Spinal cord (tissue), 10 donors: ENCODE measurements around the gene TIFAB. TPM values are rescaled to one million over a fixed set of nuclear protein-coding genes. Genes with fewer than 3 reads are reported as not detected.
A peak's percentile ranks its signal among the peaks of the same experiment; 100 is the strongest.

Experiments
- DNase-seq, 6 donors: peaks; one replicate each; pipeline versions ENCODE4 v3.0.0 to v3.0.0-alpha.2; 2013 to 2015; ENCODE audit warnings: low spot score in 6 of 6, low read depth in 4 of 6
- H3K27ac ChIP-seq: one replicate; pipeline ENCODE4 v1.5.1; 2013; ENCODE audit warnings: low read depth, low read length, control low read depth
- H3K27me3 ChIP-seq: one replicate; pipeline ENCODE4 v1.6.1; 2013; ENCODE audit warnings: low read length; ENCODE audit not compliant: control insufficient read depth, insufficient read depth
- H3K36me3 ChIP-seq: one replicate; pipeline ENCODE4 v1.6.1; 2013; ENCODE audit warnings: low read length; ENCODE audit not compliant: control insufficient read depth, insufficient read depth
- H3K4me1 ChIP-seq: one replicate; pipeline ENCODE4 v1.6.1; 2013; ENCODE audit warnings: low read length; ENCODE audit not compliant: control insufficient read depth, insufficient read depth
- H3K4me3 ChIP-seq: one replicate; pipeline ENCODE4 v1.5.1; 2013; ENCODE audit warnings: low read depth, low read length, control low read depth
- H3K9me3 ChIP-seq: one replicate; pipeline ENCODE4 v1.6.1; 2013; ENCODE audit warnings: low read length; ENCODE audit not compliant: control insufficient read depth, insufficient read depth
- WGBS: methylation state at CpG from one replicate; pipeline ENCODE4 v1.1.5; 2013; ENCODE audit warnings: missing lambda C conversion rate; ENCODE audit not compliant: insufficient coverage; 5-methylcytosine and 5-hydroxymethylcytosine counted together
- polyA plus RNA-seq, 2 donors: library from polyadenylated mRNA; unstranded; fragments of 120-200 nt; gene quantifications; one replicate each; pipeline ENCODE4 v1.2.1, GENCODE V29; 2013; ENCODE audit not compliant: insufficient read length in 2 of 2
- total RNA-seq, 2 donors: library from RNA; depleted of rRNA in 1 of 2; stranded (reverse); fragments of 120-200 nt in 1 of 2; fragments of >200 nt in 1 of 2; gene quantifications; one replicate each; pipeline versions ENCODE4 v1.2.3 to v1.2.4, GENCODE V29; 2013 to 2014
- donor health status: healthy.

Gene TIFAB
- total and polyA plus RNA-seq, 4 donors, result 0.06 to 0.10 TPM; not detected in 2

GRCh38 chr5:135482381-135482933, 30.3 kb upstream of the TIFAB start:
- Histone ChIP-seq H3K36me3 (no peaks in the 10 kb centered on the region), H3K4me1 (peaks cover 21% of the 10 kb centered on the region), H3K27me3 (peaks cover 50% of the 10 kb centered on the region), H3K9me3 (no peaks in the 10 kb centered on the region), H3K4me3 (no peak overlapping the region), H3K27ac (no peak overlapping the region)
- DNase-seq, result peak in 1 of 6 donors; percentile 21
- WGBS, result 49% methylated on average over 7 of the region's 9 CpGs

- Histone ChIP-seq H3K27me3 (peaks cover 49% of the 10 kb centered on the region), H3K4me3 (no peak overlapping the region), H3K27ac (no peak overlapping the region), H3K4me1 (peaks cover 19% of the 10 kb centered on the region), H3K36me3 (no peaks in the 10 kb centered on the region), H3K9me3 (no peaks in the 10 kb centered on the region)
- DNase-seq, result no peak
- WGBS, result 99% methylated on average over 4 of the region's 4 CpGs
These were observed 29.8 kb upstream of the TIFAB start for GRCh38 chr5:135481909-135482311.

- no peak overlapping the region for H3K4me3 ChIP-seq
- WGBS, result 80% methylated on average over 5 of the region's 5 CpGs
- H3K36me3 ChIP-seq, result no peaks in the 10 kb centered on the region
- no peak overlapping the region for H3K27ac ChIP-seq
- DNase-seq, result no peak
- no peaks in the 10 kb centered on the region for H3K9me3 ChIP-seq
- H3K4me1 ChIP-seq, result peaks cover 19% of the 10 kb centered on the region
- H3K27me3 ChIP-seq, result peaks cover 49% of the 10 kb centered on the region
These were observed 29.2 kb upstream of the TIFAB start for GRCh38 chr5:135481387-135481786.

DNA sequence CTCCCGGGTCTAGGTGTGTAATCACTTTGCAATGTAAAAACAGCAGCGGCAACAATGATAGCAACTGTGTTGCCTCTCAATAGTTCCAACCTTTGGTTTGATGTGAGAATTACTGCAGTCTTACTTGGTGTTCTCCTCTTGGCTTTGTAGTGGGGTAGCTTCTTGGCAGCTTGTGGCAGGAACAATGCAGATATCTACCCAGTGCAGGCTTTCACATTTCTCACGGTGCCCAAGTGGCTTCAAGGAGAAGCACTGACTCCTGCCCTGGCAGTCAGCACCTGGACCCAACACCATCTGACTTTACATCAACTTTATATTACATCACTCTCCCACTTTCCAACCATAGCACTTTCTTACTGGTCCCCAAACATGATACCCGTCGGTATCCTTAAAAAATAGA, 28.4 kb upstream of the TIFAB start:
- WGBS, result 90% methylated on average over 3 of the region's 5 CpGs
- Histone ChIP-seq H3K36me3 (no peaks in the 10 kb centered on the region), H3K4me1 (peaks cover 19% of the 10 kb centered on the region), H3K27ac (no peak overlapping the region), H3K27me3 (peaks cover 47% of the 10 kb centered on the region), H3K9me3 (no peaks in the 10 kb centered on the region), H3K4me3 (no peak overlapping the region)
- no peak for DNase-seq

DNA sequence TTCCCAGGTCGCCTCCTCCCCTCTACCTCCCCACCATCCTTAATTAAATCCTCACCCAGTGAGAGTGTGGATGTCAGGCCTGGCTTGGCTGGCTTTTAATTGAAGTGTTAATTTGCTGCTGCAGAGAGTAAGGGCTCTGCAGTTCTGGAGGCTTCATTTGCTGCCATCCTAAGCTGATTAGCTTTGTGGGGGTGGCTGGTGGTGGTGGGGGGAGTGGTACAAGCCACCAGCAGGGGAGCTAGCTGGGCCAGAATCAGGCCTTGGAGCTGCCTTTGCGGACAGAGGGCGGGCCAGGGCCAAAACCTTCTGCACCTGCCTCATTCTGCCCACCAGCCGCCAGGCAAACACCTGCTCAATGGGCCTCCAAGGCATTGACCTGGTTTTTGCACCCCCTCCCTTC, 26.8 kb upstream of the TIFAB start:
- DNase-seq, result peak in 1 of 6 donors; percentile 8
- peaks cover 52% of the 10 kb centered on the region for H3K27me3 ChIP-seq
- H3K36me3 ChIP-seq, result no peaks in the 10 kb centered on the region
- H3K4me3 ChIP-seq, result no peak overlapping the region
- no peak overlapping the region for H3K27ac ChIP-seq
- H3K9me3 ChIP-seq, result no peaks in the 10 kb centered on the region
- WGBS, result 58% methylated on average over 3 of the region's 4 CpGs
- H3K4me1 ChIP-seq, result peaks cover 13% of the 10 kb centered on the region

DNA sequence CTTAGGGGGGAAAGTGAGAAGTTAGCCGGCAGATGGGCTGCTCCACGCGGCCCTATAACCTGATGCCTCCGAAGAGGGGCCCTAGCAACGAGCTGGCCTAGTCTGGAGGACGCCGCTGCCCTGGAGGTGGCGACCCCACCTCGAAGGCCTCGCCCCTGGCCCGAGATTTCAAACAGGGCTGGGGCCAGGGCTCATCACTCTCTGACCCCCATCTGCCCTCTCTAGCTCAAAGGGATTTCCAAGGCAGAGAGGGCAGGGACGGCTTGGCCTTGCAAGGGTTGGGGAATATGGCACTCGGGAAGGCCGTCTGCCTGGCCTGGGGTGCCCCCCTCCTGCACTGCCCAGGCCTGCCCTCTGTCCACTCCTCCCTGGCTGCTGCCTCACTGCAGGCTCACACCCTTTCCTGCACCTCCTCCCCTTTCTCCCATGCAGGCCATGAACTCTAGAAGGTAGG, 25.5 kb upstream of the TIFAB start:
- WGBS, result 37% methylated on average over 12 of the region's 14 CpGs
- no peak for DNase-seq
- Histone ChIP-seq H3K4me1 (peaks cover 8% of the 10 kb centered on the region), H3K9me3 (no peaks in the 10 kb centered on the region), H3K4me3 (no peak overlapping the region), H3K27me3 (peaks cover 64% of the 10 kb centered on the region), H3K27ac (no peak overlapping the region), H3K36me3 (no peaks in the 10 kb centered on the region)

DNA sequence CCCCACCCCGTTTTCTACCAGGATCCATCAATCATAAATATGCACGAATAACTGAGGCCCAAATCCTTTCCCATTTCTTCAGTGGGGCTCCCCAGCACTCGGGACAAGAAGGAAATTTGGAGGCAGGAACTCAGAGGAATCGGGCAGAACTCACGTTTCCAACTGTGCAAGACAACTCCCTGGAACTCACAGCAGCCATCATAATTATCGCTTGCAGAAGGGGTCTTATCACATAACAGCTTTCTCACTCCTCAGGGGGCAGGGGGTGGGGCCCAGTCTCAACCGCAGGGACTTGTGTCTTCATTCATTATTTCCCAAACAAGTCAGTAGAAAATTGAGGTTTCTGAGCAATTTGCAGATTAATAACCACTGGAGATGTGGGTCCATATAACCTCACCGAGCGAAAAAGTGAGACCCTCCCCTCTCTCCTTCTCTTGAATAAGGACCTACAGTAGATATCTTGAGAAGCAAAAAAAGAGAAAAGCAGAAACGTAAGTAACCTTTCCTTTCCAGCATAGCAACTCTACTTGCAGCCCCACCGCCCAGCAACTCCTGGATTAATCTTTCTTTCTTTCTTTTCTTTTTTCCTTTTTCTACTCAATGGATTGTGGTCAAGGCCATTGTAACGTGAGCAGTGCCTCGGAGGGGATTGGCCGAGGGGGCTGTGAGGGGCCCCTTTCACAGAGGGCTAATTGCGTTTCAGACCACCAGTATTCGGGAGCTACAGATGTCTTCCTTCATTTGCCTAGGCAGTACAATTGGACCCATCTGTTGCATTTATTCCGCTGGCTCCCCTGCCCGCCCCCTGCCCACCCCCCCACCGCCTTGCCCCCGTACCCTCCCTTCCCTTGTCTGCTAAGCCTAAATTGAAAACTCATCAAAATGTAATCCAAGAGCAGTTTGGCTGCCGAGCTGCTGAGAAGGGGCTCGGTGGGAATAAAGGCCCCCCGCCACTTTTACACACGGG, 24.7 kb upstream of the TIFAB start:
- H3K4me3 ChIP-seq, result no peak overlapping the region
- WGBS, result 28% methylated on average over 10 of the region's 24 CpGs
- H3K36me3 ChIP-seq, result no peaks in the 10 kb centered on the region
- H3K27me3 ChIP-seq, result peaks cover 66% of the 10 kb centered on the region
- no peak overlapping the region for H3K27ac ChIP-seq
- H3K9me3 ChIP-seq, result no peaks in the 10 kb centered on the region
- peaks cover 4% of the 10 kb centered on the region for H3K4me1 ChIP-seq
- peak in 2 of 6 donors; percentile 11 to 56 for DNase-seq

GRCh38 chr5:135473956-135474670, 22.0 kb upstream of the TIFAB start:
- Histone ChIP-seq H3K27me3 (peaks cover 59% of the 10 kb centered on the region), H3K36me3 (no peaks in the 10 kb centered on the region), H3K4me1 (peaks cover 4% of the 10 kb centered on the region), H3K4me3 (no peak overlapping the region), H3K9me3 (no peaks in the 10 kb centered on the region), H3K27ac (no peak overlapping the region)
- WGBS, result 84% methylated on average over 10 of the region's 12 CpGs
- no peak for DNase-seq

- 94% methylated on average over 3 of the region's 5 CpGs for WGBS
- Histone ChIP-seq H3K9me3 (no peaks in the 10 kb centered on the region), H3K27ac (no peak overlapping the region), H3K36me3 (no peaks in the 10 kb centered on the region), H3K4me3 (no peak overlapping the region), H3K4me1 (peaks cover under 1% of the 10 kb centered on the region), H3K27me3 (peaks cover 66% of the 10 kb centered on the region)
- no peak for DNase-seq
These were observed 20.0 kb upstream of the TIFAB start for GRCh38 chr5:135472141-135472540.
